HG03045 (cell line): ENCODE data around the gene PNPO.

ENCODE experiments used
- ATAC-seq: cut with Tn5 transposase; IDR thresholded peaks from one replicate; pipeline ENCODE4 v1.9.1; 2021; ENCODE audit warnings: mild to moderate bottlenecking, moderate library complexity; ENCODE audit not compliant: unreplicated experiment

Gene PNPO

GRCh38 chr17:47994724-47995123 lies 53.4 kb downstream of the PNPO start:
- ATAC-seq: no peak

- no peak for ATAC-seq
Measured at GRCh38 chr17:47995241-47995935, 54.0 kb downstream of the PNPO start.

- ATAC-seq: no peak
Measured at GRCh38 chr17:47996201-47996600, 54.8 kb downstream of the PNPO start.

- no peak for ATAC-seq
Measured at GRCh38 chr17:47997586-47997985, 56.2 kb downstream of the PNPO start.

- ATAC-seq: no peak
Measured at GRCh38 chr17:47998044-47998443, 56.7 kb downstream of the PNPO start.
